PFSK-1 (cell line): ENCODE results near the gene SLC13A5.

ENCODE experiments used
- FOXP2 ChIP-seq: optimal IDR thresholded peaks from 2 replicates; pipeline ENCODE3; 2011; ENCODE audit warnings: borderline replicate concordance, control low read depth, inconsistent platforms; ENCODE audit not compliant: insufficient read depth; ENCODE audit errors: extremely low read length, extremely low read depth
- POLR2AphosphoS5 ChIP-seq: IDR thresholded peaks from 2 replicates; pipeline ENCODE4 v1.6.1; 2012; ENCODE audit warnings: low read depth, mild to moderate bottlenecking, control low read depth, low read length, moderate library complexity
- SIN3A ChIP-seq: IDR thresholded peaks from 2 replicates; pipeline ENCODE4 v1.6.1; 2012; ENCODE audit warnings: mild to moderate bottlenecking, low read length, moderate library complexity, borderline replicate concordance; ENCODE audit not compliant: insufficient read depth
- TAF1 ChIP-seq: IDR thresholded peaks from 2 replicates; pipeline ENCODE4 v1.6.1; 2012; ENCODE audit warnings: low read length, control low read depth, borderline replicate concordance; ENCODE audit not compliant: insufficient read depth
- TF ChIP-seq, protein P1 (sequence below), 2 experiments: IDR thresholded peaks; 2 replicates each; pipeline versions ENCODE4 v1.6.1 to v1.8.0; 2011 to 2012; ENCODE audit warnings: low read depth in 2 of 2, low read length in 2 of 2, control low read depth in 1 of 2, inconsistent platforms in 1 of 2, mild to moderate bottlenecking in 1 of 2, moderate library complexity in 1 of 2; ENCODE audit not compliant: insufficient read depth in 1 of 2

Gene SLC13A5

DNA sequence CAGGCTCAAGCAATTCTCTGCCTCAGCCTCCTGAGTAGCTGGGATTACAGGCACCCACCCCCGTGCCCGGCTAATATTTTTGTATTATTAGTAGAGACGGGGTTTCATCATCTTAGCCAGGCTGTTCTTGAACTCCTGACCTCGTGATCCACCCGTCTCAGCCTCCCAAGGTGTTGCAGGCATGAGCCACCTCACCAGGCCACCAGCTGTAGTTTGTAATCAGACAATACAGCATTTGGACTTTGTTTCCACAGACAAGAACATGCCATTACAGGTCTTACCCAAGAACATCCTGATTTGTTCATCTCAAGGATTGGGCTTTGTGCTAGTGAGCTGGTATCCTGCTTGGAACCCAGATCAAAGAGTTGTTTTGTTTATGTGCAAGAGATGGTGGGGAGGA, 31.5 kb downstream of the SLC13A5 start:
- TF ChIP-seq POLR2AphosphoS5 (no peak), SIN3A (no peak), TAF1 (no peak), FOXP2 (no peak)
- TF ChIP-seq, protein P1, sequence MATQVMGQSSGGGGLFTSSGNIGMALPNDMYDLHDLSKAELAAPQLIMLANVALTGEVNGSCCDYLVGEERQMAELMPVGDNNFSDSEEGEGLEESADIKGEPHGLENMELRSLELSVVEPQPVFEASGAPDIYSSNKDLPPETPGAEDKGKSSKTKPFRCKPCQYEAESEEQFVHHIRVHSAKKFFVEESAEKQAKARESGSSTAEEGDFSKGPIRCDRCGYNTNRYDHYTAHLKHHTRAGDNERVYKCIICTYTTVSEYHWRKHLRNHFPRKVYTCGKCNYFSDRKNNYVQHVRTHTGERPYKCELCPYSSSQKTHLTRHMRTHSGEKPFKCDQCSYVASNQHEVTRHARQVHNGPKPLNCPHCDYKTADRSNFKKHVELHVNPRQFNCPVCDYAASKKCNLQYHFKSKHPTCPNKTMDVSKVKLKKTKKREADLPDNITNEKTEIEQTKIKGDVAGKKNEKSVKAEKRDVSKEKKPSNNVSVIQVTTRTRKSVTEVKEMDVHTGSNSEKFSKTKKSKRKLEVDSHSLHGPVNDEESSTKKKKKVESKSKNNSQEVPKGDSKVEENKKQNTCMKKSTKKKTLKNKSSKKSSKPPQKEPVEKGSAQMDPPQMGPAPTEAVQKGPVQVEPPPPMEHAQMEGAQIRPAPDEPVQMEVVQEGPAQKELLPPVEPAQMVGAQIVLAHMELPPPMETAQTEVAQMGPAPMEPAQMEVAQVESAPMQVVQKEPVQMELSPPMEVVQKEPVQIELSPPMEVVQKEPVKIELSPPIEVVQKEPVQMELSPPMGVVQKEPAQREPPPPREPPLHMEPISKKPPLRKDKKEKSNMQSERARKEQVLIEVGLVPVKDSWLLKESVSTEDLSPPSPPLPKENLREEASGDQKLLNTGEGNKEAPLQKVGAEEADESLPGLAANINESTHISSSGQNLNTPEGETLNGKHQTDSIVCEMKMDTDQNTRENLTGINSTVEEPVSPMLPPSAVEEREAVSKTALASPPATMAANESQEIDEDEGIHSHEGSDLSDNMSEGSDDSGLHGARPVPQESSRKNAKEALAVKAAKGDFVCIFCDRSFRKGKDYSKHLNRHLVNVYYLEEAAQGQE (IDR thresholded peaks at IDR 0.05; ENCODE audit: insufficient read depth in 1 of 2, low read depth in 2 of 2, low read length in 2 of 2) = no peak

DNA sequence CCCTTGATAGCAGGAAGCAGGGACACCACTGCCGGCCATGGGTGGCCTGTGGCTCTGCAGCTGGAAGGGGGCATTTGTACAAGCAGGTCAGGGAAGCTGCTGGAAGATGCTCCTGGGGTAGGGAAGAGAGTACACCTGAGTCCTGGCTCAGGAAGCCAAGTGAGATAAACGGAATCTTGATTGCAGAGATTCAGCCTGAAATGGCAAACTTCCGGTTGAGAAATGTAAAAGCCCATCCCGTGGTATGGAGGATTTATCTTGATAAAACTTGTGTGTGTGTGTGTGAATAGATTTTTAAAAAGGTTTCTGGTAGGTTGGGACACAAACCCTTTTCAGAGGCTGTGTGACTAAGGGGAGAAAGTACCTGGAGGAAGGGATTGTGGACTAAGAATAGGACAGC, 32.0 kb downstream of the SLC13A5 start:
- TF ChIP-seq SIN3A (no peak), POLR2AphosphoS5 (no peak), FOXP2 (no peak), TAF1 (no peak)
- TF ChIP-seq, protein P1 (IDR thresholded peaks at IDR 0.05; ENCODE audit: insufficient read depth in 1 of 2, low read depth in 2 of 2, low read length in 2 of 2) = no peak

DNA sequence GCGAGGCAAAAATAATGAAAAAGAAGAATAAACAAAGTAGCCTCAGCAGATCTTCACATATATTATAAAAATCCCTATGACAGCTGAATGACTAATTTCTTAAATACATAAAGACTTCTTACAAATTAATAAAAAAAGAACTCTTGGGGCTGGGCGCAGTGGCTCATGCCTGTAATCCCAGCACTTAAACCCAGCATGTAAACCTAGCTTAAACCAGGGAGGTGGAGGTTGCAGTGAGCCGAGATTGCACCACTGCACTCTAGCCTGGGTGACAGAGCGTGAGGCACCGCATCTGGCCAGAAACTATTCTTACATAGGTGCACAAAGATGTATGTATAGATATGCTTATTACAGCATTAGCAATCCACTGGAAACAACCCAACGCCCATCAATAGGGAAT, 33.9 kb downstream of the SLC13A5 start:
- TF ChIP-seq POLR2AphosphoS5 (no peak), SIN3A (no peak), FOXP2 (no peak), TAF1 (no peak)
- TF ChIP-seq, protein P1 (IDR thresholded peaks at IDR 0.05; ENCODE audit: insufficient read depth in 1 of 2, low read depth in 2 of 2, low read length in 2 of 2) = no peak

DNA sequence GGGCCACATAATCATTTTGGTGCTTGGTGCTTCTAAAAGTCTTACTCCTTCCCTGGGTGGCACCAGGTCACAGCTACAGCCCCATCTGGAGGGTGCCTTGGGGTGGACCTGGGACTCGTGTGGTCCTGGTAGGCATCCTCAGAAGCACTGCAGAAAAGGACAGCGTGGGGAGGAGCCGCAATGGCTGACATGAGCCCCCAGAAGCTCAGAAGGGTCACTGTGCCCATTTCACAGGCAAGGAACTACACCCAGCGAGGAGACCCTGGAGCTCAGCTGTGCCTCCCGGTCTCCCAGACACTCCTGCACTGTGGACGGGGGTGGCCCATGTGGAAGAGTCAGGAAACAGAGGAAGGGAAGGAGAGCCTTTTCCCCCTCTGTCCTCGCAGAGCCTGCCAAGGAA, 35.2 kb downstream of the SLC13A5 start:
- TF ChIP-seq, protein P1 (IDR thresholded peaks at IDR 0.05; ENCODE audit: insufficient read depth in 1 of 2, low read depth in 2 of 2, low read length in 2 of 2) = no peak
- TF ChIP-seq POLR2AphosphoS5 (no peak), FOXP2 (no peak), SIN3A (no peak), TAF1 (no peak)

DNA sequence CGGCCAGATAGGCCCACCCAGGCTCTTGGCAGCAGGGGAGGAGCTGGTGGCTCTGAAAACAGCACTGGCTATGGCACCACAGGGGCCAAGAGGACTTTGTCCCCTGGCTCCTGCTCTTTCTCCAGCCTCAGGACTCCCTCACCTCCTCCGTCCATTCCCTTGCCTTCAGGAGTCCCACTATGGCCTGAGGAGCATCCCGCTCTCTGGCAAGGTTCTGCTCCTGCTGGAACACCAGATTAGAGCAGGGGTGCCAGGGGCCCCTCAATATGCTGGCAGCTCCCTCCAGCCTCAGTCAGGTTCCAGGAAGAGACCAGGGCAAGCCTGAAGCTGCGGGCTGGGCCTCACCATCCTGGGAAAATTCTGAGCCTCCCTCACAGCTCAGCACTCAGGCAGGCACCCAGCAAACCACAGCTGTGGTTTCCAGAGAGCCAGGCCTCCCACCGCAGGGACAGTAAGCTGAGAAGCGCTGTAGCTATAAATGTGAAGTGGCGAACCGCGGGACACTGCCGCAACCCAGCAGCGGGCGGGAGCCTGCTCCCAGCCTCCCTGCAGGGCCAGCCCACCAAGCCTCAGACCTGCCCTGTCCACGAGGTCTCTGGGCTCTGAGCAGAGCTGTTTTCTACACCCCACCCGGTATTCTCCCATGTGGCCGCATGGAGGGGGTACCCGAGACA, 35.9 kb downstream of the SLC13A5 start:
- TF ChIP-seq SIN3A = no peak
- TF ChIP-seq, protein P1 (IDR thresholded peaks at IDR 0.05; ENCODE audit: insufficient read depth in 1 of 2, low read depth in 2 of 2, low read length in 2 of 2) = no peak
- TF ChIP-seq FOXP2 = no peak
- no peak for TF ChIP-seq TAF1
- TF ChIP-seq POLR2AphosphoS5 = no peak
